H1 (cell line): ENCODE data around the gene SLC25A21. TPM values are rescaled to one million over a fixed set of nuclear protein-coding genes. Genes with fewer than 3 reads are reported as not detected.

Source experiments
- CTCF ChIA-PET: fragments of 300-600 bp; sonication (Branson Sonifier 250); formaldehyde crosslinking; loops from one replicate; lab custom pipeline; 2021; ENCODE audit not compliant: partially characterized antibody; lab: Charles Lee
- POLR2A ChIA-PET: fragments of 300-600 bp; sonication (Branson Sonifier 250); formaldehyde crosslinking; loops from one replicate; lab custom pipeline; 2021; ENCODE audit warnings: inconsistent platforms; ENCODE audit not compliant: partially characterized antibody; lab: Charles Lee
- DNase-seq, 2 experiments: peaks; one replicate each; pipeline versions ENCODE4 v3.0.0 to v3.0.0-alpha.2; 2010 to 2022; ENCODE audit warnings: low spot score in 2 of 2, low read depth in 1 of 2, mixed read lengths in 1 of 2
- FAIRE-seq: peaks from 2 replicates; lab custom pipeline; 2011; peaks lifted over from hg19 to GRCh38; lab: Jason Lieb, UNC
- H2AFZ ChIP-seq: 2 replicates; pipeline ENCODE4 v1.8.1; 2012; ENCODE audit warnings: low read length, inconsistent platforms
- H2AK5ac ChIP-seq: 2 replicates; pipeline ENCODE4 v1.6.1; 2013; ENCODE audit warnings: low read depth, low read length
- H2BK120ac ChIP-seq: replicated peaks from 2 replicates; pipeline ENCODE3; 2013; ENCODE audit warnings: low read depth, low read length, inconsistent platforms
- H2BK12ac ChIP-seq: 2 replicates; pipeline ENCODE4 v1.6.1; 2013; ENCODE audit warnings: low read depth, low read length
- H2BK15ac ChIP-seq: 2 replicates; pipeline ENCODE4 v1.6.1; 2013; ENCODE audit warnings: low read length
- H2BK20ac ChIP-seq: 2 replicates; pipeline ENCODE4 v1.6.1; 2013; ENCODE audit warnings: low read length
- H2BK5ac ChIP-seq: 2 replicates; pipeline ENCODE4 v1.6.1; 2013; ENCODE audit warnings: low read depth, low read length
- H3K14ac ChIP-seq: 2 replicates; pipeline ENCODE4 v1.6.1; 2013; ENCODE audit warnings: inconsistent platforms; ENCODE audit not compliant: insufficient read length
- H3K18ac ChIP-seq: 2 replicates; pipeline ENCODE4 v1.6.1; 2013; ENCODE audit warnings: low read length; ENCODE audit errors: extremely low read depth
- H3K23ac ChIP-seq: 2 replicates; pipeline ENCODE4 v1.6.1; 2013; ENCODE audit warnings: inconsistent platforms; ENCODE audit not compliant: insufficient read length
- H3K23me2 ChIP-seq: 2 replicates; pipeline ENCODE4 v1.6.1; 2013; ENCODE audit warnings: low read depth, low read length
- H3K27ac ChIP-seq: 2 replicates; pipeline ENCODE4 v1.6.1; 2011; ENCODE audit warnings: low read depth, low read length, inconsistent platforms
- H3K27me3 ChIP-seq, 4 experiments: replicated peaks in 1 of 4; 1 replicate in 1 of 4; 2 replicates in 3 of 4; pipeline versions ENCODE4 v1.6.1 to v1.8.1; 2011 to 2013; ENCODE audit warnings: low read length in 3 of 4, mild to moderate bottlenecking in 3 of 4, inconsistent platforms in 2 of 4, mixed read lengths in 2 of 4, moderate library complexity in 1 of 4; ENCODE audit not compliant: control insufficient read depth in 3 of 4, insufficient read depth in 3 of 4; ENCODE audit errors: extremely low read depth in 1 of 4
- H3K36me3 ChIP-seq, 4 experiments: 2 replicates each; pipeline versions ENCODE4 v1.6.1 to v1.8.1; 2011 to 2013; ENCODE audit warnings: mild to moderate bottlenecking in 4 of 4, low read length in 3 of 4, moderate library complexity in 2 of 4, control low read depth in 1 of 4, inconsistent platforms in 1 of 4; ENCODE audit not compliant: insufficient read depth in 4 of 4, control insufficient read depth in 2 of 4
- H3K4ac ChIP-seq: replicated peaks from 2 replicates; pipeline ENCODE3; 2013; ENCODE audit warnings: low read length, low read depth, mixed read lengths, inconsistent platforms; ENCODE audit not compliant: insufficient read length
- H3K4me1 ChIP-seq, 4 experiments: replicated peaks in 1 of 4; 1 replicate in 1 of 4; 2 replicates in 3 of 4; pipeline versions ENCODE4 v1.6.1 to v1.8.1; 2011 to 2013; ENCODE audit warnings: low read length in 3 of 4, inconsistent platforms in 2 of 4, mixed read lengths in 1 of 4; ENCODE audit not compliant: insufficient read depth in 4 of 4, control insufficient read depth in 3 of 4
- H3K4me2 ChIP-seq, 2 experiments: 2 replicates each; pipeline versions ENCODE4 v1.6.1 to v1.8.1; 2011 to 2013; ENCODE audit warnings: low read depth in 2 of 2, low read length in 2 of 2, control low read depth in 1 of 2, inconsistent platforms in 1 of 2, mild to moderate bottlenecking in 1 of 2; ENCODE audit not compliant: insufficient read depth in 1 of 2
- H3K4me3 ChIP-seq, 4 experiments: fragments of 200-600, 300-600 bp in 1 of 4; sonication (generic), shearing (Covaris generic), sonication (Bioruptor Twin) in 1 of 4; 2 replicates each; pipeline versions ENCODE4 v1.5.1 to v1.8.1; 2011 to 2016; ENCODE audit warnings: low read length in 4 of 4, low read depth in 3 of 4, control low read depth in 2 of 4, inconsistent platforms in 2 of 4, mild to moderate bottlenecking in 2 of 4, mixed read lengths in 1 of 4, moderate library complexity in 1 of 4; ENCODE audit not compliant: insufficient read depth in 2 of 4; ENCODE audit errors: extremely low read depth in 1 of 4
- H3K56ac ChIP-seq: replicated peaks from 2 replicates; pipeline ENCODE3; 2013; ENCODE audit warnings: low read depth, mild to moderate bottlenecking, mixed read lengths, low read length, inconsistent platforms; ENCODE audit not compliant: insufficient read length
- H3K79me1 ChIP-seq: 2 replicates; pipeline ENCODE4 v1.6.1; 2013; ENCODE audit warnings: low read depth, low read length, control low read depth
- H3K79me2 ChIP-seq, 2 experiments: 2 replicates each; pipeline versions ENCODE4 v1.6.1 to v1.8.1; 2012 to 2013; ENCODE audit warnings: low read length in 2 of 2, mild to moderate bottlenecking in 2 of 2, inconsistent platforms in 1 of 2; ENCODE audit not compliant: insufficient read depth in 2 of 2, control insufficient read depth in 1 of 2
- H3K9ac ChIP-seq, 4 experiments: replicated peaks in 1 of 4; 1 replicate in 1 of 4; 2 replicates in 3 of 4; pipeline versions ENCODE4 v1.6.1 to v1.8.1; 2011 to 2013; ENCODE audit warnings: low read depth in 3 of 4, low read length in 3 of 4, control low read depth in 2 of 4, mild to moderate bottlenecking in 2 of 4, moderate library complexity in 2 of 4, inconsistent platforms in 1 of 4; ENCODE audit errors: extremely low read depth in 1 of 4
- H3K9me3 ChIP-seq, 2 experiments: 2 replicates each; pipeline versions ENCODE4 v1.6.1 to v1.8.1; 2012 to 2013; ENCODE audit warnings: mild to moderate bottlenecking in 2 of 2, moderate library complexity in 2 of 2, control low read depth in 1 of 2, inconsistent platforms in 1 of 2, low read depth in 1 of 2, low read length in 1 of 2, mixed read lengths in 1 of 2; ENCODE audit not compliant: insufficient read depth in 2 of 2
- H4K20me1 ChIP-seq, 2 experiments: replicated peaks in 1 of 2; 2 replicates each; pipeline versions ENCODE3 to v1.8.1; 2011 to 2013; ENCODE audit warnings: inconsistent platforms in 2 of 2, low read length in 2 of 2, mild to moderate bottlenecking in 1 of 2; ENCODE audit not compliant: insufficient read depth in 2 of 2, control insufficient read depth in 1 of 2
- H4K5ac ChIP-seq: 2 replicates; pipeline ENCODE4 v1.6.1; 2013; ENCODE audit warnings: low read length, low read depth, mixed read lengths, inconsistent platforms; ENCODE audit not compliant: insufficient read length
- H4K8ac ChIP-seq: 2 replicates; pipeline ENCODE4 v1.8.0; 2013; ENCODE audit warnings: mild to moderate bottlenecking, moderate library complexity, low read length, inconsistent platforms; ENCODE audit not compliant: insufficient read depth; ENCODE audit errors: extremely low read depth
- H4K91ac ChIP-seq: replicated peaks from 2 replicates; pipeline ENCODE3; 2013; ENCODE audit warnings: low read length, mixed read lengths, inconsistent platforms; ENCODE audit not compliant: insufficient read length
- ATF2 ChIP-seq: IDR thresholded peaks from 2 replicates; pipeline ENCODE4 v1.6.1; 2012; ENCODE audit warnings: low read length, inconsistent platforms
- ATF3 ChIP-seq: IDR thresholded peaks from 2 replicates; pipeline ENCODE4 v1.6.1; 2011; ENCODE audit warnings: low read depth, mild to moderate bottlenecking, low read length; ENCODE audit not compliant: insufficient read depth
- FOSL1 ChIP-seq: IDR thresholded peaks from 2 replicates; pipeline ENCODE4 v1.6.1; 2011; ENCODE audit warnings: mild to moderate bottlenecking, low read depth, low read length, moderate library complexity; ENCODE audit not compliant: insufficient read depth
- GABPA ChIP-seq: IDR thresholded peaks from 2 replicates; pipeline ENCODE4 v1.6.1; 2011; ENCODE audit warnings: mild to moderate bottlenecking, low read length, moderate library complexity, borderline replicate concordance; ENCODE audit not compliant: insufficient read depth
- MAFK ChIP-seq: IDR thresholded peaks from 2 replicates; pipeline ENCODE4 v1.6.1; 2012; ENCODE audit warnings: low read depth, mild to moderate bottlenecking, improper control_type of control experiment, low read length
- PHF8 ChIP-seq: fragments of 200-600 bp; sonication (generic); conservative IDR thresholded peaks from 2 replicates; pipeline ENCODE4 v1.7.1; 2012; ENCODE audit warnings: low read depth, mild to moderate bottlenecking, inconsistent platforms, low read length, moderate library complexity
- POLR2AphosphoS5 ChIP-seq: IDR thresholded peaks from 2 replicates; pipeline ENCODE4 v1.6.1; 2011; ENCODE audit warnings: low read depth, low read length
- RXRA ChIP-seq: IDR thresholded peaks from 2 replicates; pipeline ENCODE4 v1.6.1; 2011; ENCODE audit warnings: low read depth, mild to moderate bottlenecking, low read length, moderate library complexity; ENCODE audit not compliant: insufficient read depth
- SIN3A ChIP-seq, 2 experiments: IDR thresholded peaks in 1 of 2; conservative IDR thresholded peaks in 1 of 2; 2 replicates each; pipeline ENCODE4 v1.6.1; 2011 to 2012; ENCODE audit warnings: low read length in 2 of 2, improper control_type of control experiment in 1 of 2, low read depth in 1 of 2, mild to moderate bottlenecking in 1 of 2
- ZNF274 ChIP-seq: IDR thresholded peaks from 2 replicates; pipeline ENCODE4 v1.7.0; 2012; ENCODE audit warnings: low read length, borderline replicate concordance; ENCODE audit errors: extremely low read depth
- WGBS, 2 experiments: shearing (Covaris generic) in 1 of 2; methylation state at CpG; one replicate each; pipeline versions ENCODE4 v1.1.6 to v1.1.7; 2013 to 2015; ENCODE audit warnings: low lambda C conversion rate in 2 of 2, mixed read lengths in 2 of 2, inconsistent platforms in 1 of 2, low coverage in 1 of 2, missing lambda C conversion rate in 1 of 2; ENCODE audit not compliant: insufficient replicate concordance in 2 of 2, insufficient coverage in 1 of 2, insufficient read length in 1 of 2; ENCODE audit errors: extremely low coverage in 1 of 2, missing lambda C conversion rate in 1 of 2; 5-methylcytosine and 5-hydroxymethylcytosine counted together
- polyA plus RNA-seq, 7 experiments: library from polyadenylated mRNA; depleted of rRNA in 3 of 7; stranded (reverse) in 5 of 7; unstranded in 2 of 7; fragments of >200 nt in 5 of 7; fragments of 200-250 nt in 2 of 7; gene quantifications; 1 replicate in 5 of 7; 2 replicates in 1 of 7; 4 replicates in 1 of 7; pipeline versions ENCODE4 v1.2.1 to v1.2.3, GENCODE V29; 2011 to 2013; ENCODE audit warnings: missing spikeins in 2 of 7, mixed read lengths in 2 of 7
- total RNA-seq: library from RNA; stranded (reverse); fragmentation: NEBNext Ultra II Directional; extraction: Animal tissue kit (Norgen Biotek cat#: 25700); gene quantifications from 2 replicates; pipeline ENCODE4 v1.2.1, GENCODE V29; 2021

SLC25A21 gene
- total and polyA plus RNA-seq, 2 of the 8 experiments (the other 6 are each of a cell fraction or from before 2014, with no cell fraction given), result 6.9 to 15.7 TPM

DNA sequence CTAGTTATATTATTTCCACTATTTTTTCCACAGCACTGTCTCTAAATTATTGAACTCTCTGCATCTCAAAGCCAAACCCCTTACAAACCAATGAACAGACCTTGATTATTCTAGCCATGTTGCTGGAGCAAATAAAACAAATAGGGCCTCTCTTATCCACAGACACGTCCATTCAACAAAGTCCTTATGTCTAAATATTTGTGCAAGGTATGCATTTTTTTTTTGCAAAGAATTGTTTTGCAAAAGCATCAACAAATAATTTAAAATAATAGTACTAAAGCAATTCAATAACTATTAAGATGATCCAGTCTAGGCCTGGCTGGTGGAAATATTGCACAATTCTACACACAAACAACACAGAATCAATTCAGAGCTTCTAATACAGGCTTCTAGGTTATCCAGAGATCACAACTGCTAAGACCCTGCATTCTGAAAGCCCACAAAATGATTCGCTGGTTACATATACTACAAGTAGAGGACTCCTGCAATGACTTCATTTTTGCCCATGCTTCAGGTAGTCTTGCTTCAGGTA is 221.0 kb downstream of the SLC25A21 start:
- H3K4me3 ChIP-seq, result no peak overlapping the region
- no peak overlapping the region for H4K91ac ChIP-seq
- H2BK12ac ChIP-seq, result no peak overlapping the region
- no peaks in the 10 kb centered on the region for H3K79me2 ChIP-seq
- no peak overlapping the region for H3K4ac ChIP-seq
- no peaks in the 10 kb centered on the region for H3K9me3 ChIP-seq
- ChIA-PET POLR2A (no interaction called here), CTCF (interaction anchor here (1.1 kb wide), 1 partner anchor 9 kb away, joined by 7 read pairs; no protein-coding TSS in a partner anchor)
- H2BK5ac ChIP-seq, result no peak overlapping the region
- H3K36me3 ChIP-seq, result no peaks in the 10 kb centered on the region
- no peak for FAIRE-seq
- H3K79me1 ChIP-seq, result no peaks in the 10 kb centered on the region
- no peak overlapping the region for H3K18ac ChIP-seq
- no peaks in the 10 kb centered on the region for H3K23me2 ChIP-seq
- H2BK120ac ChIP-seq, result no peak overlapping the region
- H4K8ac ChIP-seq, result no peak overlapping the region
- 85% methylated on average over 2 of the region's 2 CpGs; no CpG with 5 or more reads in 1 of the 2 experiments for WGBS, 2 experiments
- H3K23ac ChIP-seq, result no peak overlapping the region
- no peaks in the 10 kb centered on the region for H3K27me3 ChIP-seq
- H2BK20ac ChIP-seq, result no peak overlapping the region
- no peak overlapping the region for H2AFZ ChIP-seq
- H3K9ac ChIP-seq, result no peak overlapping the region
- H2AK5ac ChIP-seq, result no peak overlapping the region
- no peak overlapping the region for H3K14ac ChIP-seq
- H4K5ac ChIP-seq, result no peak overlapping the region
- no peak for DNase-seq
- no peak overlapping the region for H2BK15ac ChIP-seq
- no peak overlapping the region for H3K27ac ChIP-seq
- H3K4me2 ChIP-seq, result no peak overlapping the region
- no peaks in the 10 kb centered on the region for H4K20me1 ChIP-seq
- H3K4me1 ChIP-seq, result peaks cover 0 to 2% (median 0%) of the 10 kb centered on the region in 4 experiments; a peak in 2 of 7 replicates
- no peak overlapping the region for H3K56ac ChIP-seq
- TF ChIP-seq ATF2 (no peak), ZNF274 (no peak), RXRA (no peak), MAFK (no peak; the same call in 1 of the 2 replicates), SIN3A (conservative IDR thresholded peaks at IDR 0.05 in 1 of 2, IDR thresholded peaks at IDR 0.05 in 1 of 2; ENCODE audit: low read depth in 1 of 2, low read length in 2 of 2) (no peak), PHF8 (no peak), POLR2AphosphoS5 (no peak), FOSL1 (no peak), ATF3 (no peak), GABPA (no peak)
